Mesothelial cell of epicardium (in vitro differentiated cells): Measurements from ENCODE around the gene C1QTNF12. TPM values are rescaled to one million over a fixed set of nuclear protein-coding genes. Genes with fewer than 3 reads are reported as not detected.
A peak's percentile ranks its signal among the peaks of the same experiment; 100 is the strongest.

Experiments used
- DNase-seq, 2 experiments: peaks; one replicate each; pipeline ENCODE4 v3.0.0; 2021; ENCODE audit warnings: low spot score in 2 of 2; ENCODE audit not compliant: unreplicated experiment in 2 of 2
- H3K27ac Mint-ChIP-seq: 2 replicates; pipeline ENCODE4 v1.8.0; 2021; ENCODE audit warnings: mixed read lengths
- H3K27me3 Mint-ChIP-seq: 2 replicates; pipeline ENCODE4 v1.8.0; 2021; ENCODE audit warnings: low read depth, mixed read lengths
- H3K36me3 Mint-ChIP-seq: 2 replicates; pipeline ENCODE4 v1.8.0; 2021; ENCODE audit warnings: mixed read lengths
- H3K4me1 Mint-ChIP-seq: 2 replicates; pipeline ENCODE4 v1.8.0; 2021; ENCODE audit warnings: mixed read lengths
- H3K4me3 Mint-ChIP-seq: 2 replicates; pipeline ENCODE4 v1.8.0; 2021; ENCODE audit warnings: mild to moderate bottlenecking, moderate library complexity, mixed read lengths
- H3K9me3 Mint-ChIP-seq: 2 replicates; pipeline ENCODE4 v1.8.0; 2021; ENCODE audit warnings: mixed read lengths
- CTCF ChIP-seq: fragments of 200-600 bp; sonication (generic); IDR thresholded peaks from one replicate; pipeline ENCODE4 v1.5.0; 2021; ENCODE audit warnings: antibody characterized with exemption; ENCODE audit not compliant: unreplicated experiment
- total RNA-seq: library from RNA; stranded (reverse); gene quantifications from 3 replicates; pipeline ENCODE4 v1.2.1, GENCODE V29; 2021

The C1QTNF12 gene
- total RNA-seq, 1 donor from 2014 or later = 10.2 TPM

DNA sequence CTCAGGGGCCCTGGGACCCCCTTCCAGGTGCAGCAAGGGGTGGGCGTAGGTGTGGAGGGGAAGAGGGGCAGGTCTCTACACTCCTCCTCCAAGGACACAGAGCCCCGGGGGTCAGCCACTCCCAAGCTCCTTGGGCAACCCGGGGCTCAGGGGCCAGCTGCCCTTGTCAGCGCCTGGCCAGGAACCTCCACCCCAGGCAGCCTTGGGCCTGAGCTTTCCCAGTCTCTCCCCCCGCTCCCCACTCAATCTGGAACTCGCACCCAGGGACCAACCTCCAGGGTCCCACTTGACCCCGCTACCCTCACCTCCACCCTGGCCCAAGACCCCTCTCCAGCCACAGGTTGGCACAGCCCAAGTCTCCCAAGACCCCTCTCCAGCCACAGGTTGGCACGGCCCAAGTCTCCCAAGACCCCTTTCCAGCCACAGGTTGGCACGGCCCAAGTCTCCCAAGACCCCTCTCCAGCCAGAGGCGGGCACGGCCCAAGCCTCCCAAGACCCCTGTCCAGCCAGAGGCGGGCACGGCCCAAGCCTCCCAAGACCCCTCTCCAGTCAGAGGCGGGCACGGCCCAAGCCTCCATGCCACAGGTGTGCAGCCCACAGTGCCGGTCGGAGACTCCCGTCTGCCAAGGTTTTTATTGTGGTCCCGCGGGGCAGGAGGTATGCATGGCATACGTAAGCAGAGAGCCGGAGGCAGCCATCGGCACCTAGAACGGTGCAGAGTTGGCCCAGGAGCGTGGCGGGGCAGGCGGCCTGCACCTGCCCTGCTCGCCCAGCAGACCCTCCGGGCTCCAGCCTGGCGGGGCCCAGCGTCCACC lies 35.6 kb downstream of the C1QTNF12 start:
- H3K4me3 Mint-ChIP-seq = no peak overlapping the region
- peak in 1 of 2 experiments; percentile 17 for DNase-seq
- peaks cover 2% of the 10 kb centered on the region for H3K4me1 Mint-ChIP-seq

GRCh38 chr1:1208713-1209433 lies 37.6 kb downstream of the C1QTNF12 start:
- Mint-ChIP-seq H3K4me1 (peaks cover 2% of the 10 kb centered on the region), H3K4me3 (no peak overlapping the region), H3K27me3 (peaks cover 26% of the 10 kb centered on the region), H3K36me3 (no peaks in the 10 kb centered on the region), H3K27ac (no peak overlapping the region), H3K9me3 (no peaks in the 10 kb centered on the region)
- no peak for TF ChIP-seq CTCF
- DNase-seq = no peak

More for the DNA sequence above, 35.6 kb downstream of the C1QTNF12 start:
- Mint-ChIP-seq H3K27me3 (peaks cover 20% of the 10 kb centered on the region), H3K27ac (no peak overlapping the region), H3K36me3 (no peaks in the 10 kb centered on the region), H3K9me3 (no peaks in the 10 kb centered on the region)
- TF ChIP-seq CTCF = no peak

DNA sequence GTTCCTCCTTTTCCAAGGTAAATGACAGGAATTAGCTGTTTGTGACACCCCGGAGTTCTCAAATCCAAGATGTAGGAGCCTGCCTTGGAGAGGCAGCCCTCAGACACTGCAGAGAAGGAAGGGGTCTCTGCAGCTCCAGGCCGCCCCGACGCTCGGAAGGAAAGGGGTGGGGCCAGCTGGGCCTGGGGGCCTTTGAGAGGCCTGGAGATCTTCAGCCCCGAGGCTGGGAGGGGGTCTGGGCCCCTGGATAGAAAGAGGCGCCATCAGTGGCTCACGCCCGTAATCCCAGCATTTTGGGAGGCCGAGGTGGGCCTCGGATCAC lies 39.0 kb downstream of the C1QTNF12 start:
- H3K4me1 Mint-ChIP-seq = peaks cover 2% of the 10 kb centered on the region
- H3K27ac Mint-ChIP-seq = no peak overlapping the region
- TF ChIP-seq CTCF = no peak
- H3K27me3 Mint-ChIP-seq = peaks cover 28% of the 10 kb centered on the region
- H3K36me3 Mint-ChIP-seq = no peaks in the 10 kb centered on the region
- no peak for DNase-seq
- H3K9me3 Mint-ChIP-seq = no peaks in the 10 kb centered on the region
- H3K4me3 Mint-ChIP-seq = no peak overlapping the region

DNA sequence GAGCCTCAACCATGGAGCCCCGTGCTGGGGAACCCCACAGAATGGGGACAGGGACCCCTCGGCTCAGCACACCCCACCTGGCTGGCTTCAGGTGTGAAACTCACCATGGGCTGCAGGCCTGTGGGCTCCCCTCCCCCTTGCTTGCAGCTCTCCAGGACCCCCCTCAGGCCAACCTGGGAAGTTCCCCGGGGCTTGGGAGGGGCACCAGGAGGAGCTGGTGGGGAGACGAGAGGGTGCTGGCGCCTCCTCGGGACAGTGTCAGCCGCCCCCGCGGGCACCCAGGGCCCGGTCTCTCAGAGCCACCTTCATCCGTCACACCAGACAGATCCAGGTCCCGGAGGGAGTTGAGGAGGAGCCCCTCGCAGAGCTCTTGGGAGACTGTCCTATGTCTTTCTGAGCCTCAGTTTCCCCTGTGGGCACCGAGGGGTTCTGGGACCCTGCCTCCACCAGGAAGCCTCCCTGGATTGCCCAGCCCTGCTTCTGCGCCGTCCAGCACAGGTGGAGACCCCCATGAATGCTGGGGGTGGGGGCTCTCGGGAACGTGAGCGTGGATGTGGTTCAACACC lies 39.5 kb downstream of the C1QTNF12 start:
- H3K4me3 Mint-ChIP-seq = peak overlapping the region; percentile 26

More for the DNA sequence above, 39.5 kb downstream of the C1QTNF12 start:
- Mint-ChIP-seq H3K27me3 (peaks cover 28% of the 10 kb centered on the region), H3K36me3 (no peaks in the 10 kb centered on the region), H3K27ac (no peak overlapping the region), H3K9me3 (no peaks in the 10 kb centered on the region), H3K4me1 (peaks cover 2% of the 10 kb centered on the region)
- no peak for TF ChIP-seq CTCF
- DNase-seq = peak in 1 of 2 experiments; percentile 17
